NCI-H2196 (cell line): ENCODE measurements around the gene COPS7A.

Experiments
- DNase-seq: peaks from one replicate; lab custom pipeline; 2025; ENCODE audit not compliant: unreplicated experiment; lab: John Stamatoyannopoulos, UW

Gene COPS7A

GRCh38 chr12:6723607-6724408 is at the start of gene COPS7A:
Gene COPS7A (plus strand): TSS chr12:6724046. CDS start chr12:6724657, 611 bp downstream.
- peak; percentile 93 for DNase-seq

DNA sequence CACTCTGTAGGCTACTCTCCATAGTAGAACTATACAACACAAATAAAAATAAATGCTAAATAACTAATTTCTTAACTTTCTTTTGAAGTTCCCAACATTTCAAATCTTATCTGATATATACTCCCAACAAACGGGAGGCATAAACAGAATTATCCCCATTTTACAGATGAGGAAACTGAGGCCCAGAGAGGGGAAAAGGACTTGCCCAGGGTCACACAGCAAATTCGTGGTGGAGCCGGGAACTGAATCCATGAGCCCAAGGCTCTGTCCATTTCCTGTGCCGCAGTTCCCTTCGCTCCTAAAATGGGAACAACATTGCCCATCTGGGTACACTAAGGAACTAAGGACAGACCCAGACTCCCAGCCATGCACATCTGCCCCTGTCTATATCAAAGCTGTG is 46.9 kb upstream of the COPS7A start:
- no peak for DNase-seq

DNA sequence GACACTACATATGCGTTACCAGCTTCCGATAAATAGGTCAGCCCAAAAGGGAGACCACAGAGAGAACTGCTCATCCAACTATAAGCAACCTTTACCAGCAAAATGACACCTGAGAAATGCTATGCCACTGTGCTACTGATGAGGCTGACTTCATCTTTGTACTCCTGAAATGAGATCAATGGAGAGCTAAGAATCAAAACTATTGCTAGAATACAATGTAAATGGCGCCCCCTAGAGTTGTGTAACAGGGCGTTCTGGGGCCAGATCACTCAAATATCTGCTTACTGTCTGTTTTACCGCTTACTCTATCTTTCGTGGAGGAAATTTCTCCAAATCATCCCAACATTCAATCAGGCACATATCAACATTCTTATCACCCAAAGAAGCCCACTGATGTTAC is 39.2 kb upstream of the COPS7A start:
- peak; percentile 35 for DNase-seq

DNA sequence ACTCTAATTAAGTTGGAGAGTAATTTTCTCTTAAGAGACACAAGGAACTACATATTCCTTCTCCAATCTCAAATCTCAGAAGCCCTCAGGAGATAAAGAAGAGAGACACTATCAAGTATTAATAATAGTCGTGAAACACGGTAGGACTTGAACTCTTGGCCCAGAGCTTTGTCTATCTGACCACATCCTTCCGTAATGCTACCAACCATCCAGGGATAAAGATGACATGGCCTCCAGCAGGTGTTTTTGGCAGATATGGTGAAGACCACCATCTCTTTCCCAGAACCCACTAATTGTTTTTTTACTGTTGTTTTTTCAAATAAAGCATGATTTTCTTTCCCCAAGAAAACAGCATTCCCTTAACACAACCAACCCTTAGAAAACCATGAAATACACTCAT is 38.0 kb upstream of the COPS7A start:
- DNase-seq: no peak

- no peak for DNase-seq
These were observed 35.3 kb upstream of the COPS7A start for GRCh38 chr12:6688543-6688998.

GRCh38 chr12:6688999-6689882 is 34.6 kb upstream of the COPS7A start, which contains the start of gene ZNF384:
Gene ZNF384 (minus strand): TSS chr12:6689375. CDS start chr12:6679520, 9,855 bp downstream.
- DNase-seq: peak; percentile 89

- DNase-seq: no peak
These were observed 32.4 kb upstream of the COPS7A start for GRCh38 chr12:6691473-6691872.

GRCh38 chr12:6692888-6693287 is 31.0 kb upstream of the COPS7A start:
- DNase-seq: no peak

DNA sequence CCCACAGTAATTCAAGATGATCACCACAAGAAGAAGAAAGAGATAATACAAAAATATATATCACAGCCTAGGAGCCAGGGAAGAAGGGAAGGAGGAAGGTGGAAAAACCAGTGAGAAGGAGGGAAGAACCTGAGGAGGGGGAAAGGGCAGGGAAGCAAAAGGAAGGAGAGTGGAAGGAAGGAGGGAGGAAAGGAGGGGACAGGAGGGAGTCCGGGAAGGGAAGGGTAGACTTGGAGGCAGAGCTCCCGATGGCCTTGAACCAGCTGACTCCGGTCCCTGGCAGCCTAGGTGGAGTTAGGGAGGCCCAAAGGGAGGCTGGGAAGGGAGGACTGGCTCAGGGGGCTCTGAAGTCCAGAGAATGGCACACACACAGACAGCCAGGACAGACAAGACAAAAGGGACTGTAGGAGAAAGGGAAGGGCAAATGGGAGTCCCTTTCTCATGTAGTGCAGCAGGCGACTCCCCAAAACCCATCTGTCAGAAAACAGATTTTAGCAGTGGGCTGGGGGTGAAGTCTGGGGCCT is 30.0 kb upstream of the COPS7A start:
- no peak for DNase-seq

DNA sequence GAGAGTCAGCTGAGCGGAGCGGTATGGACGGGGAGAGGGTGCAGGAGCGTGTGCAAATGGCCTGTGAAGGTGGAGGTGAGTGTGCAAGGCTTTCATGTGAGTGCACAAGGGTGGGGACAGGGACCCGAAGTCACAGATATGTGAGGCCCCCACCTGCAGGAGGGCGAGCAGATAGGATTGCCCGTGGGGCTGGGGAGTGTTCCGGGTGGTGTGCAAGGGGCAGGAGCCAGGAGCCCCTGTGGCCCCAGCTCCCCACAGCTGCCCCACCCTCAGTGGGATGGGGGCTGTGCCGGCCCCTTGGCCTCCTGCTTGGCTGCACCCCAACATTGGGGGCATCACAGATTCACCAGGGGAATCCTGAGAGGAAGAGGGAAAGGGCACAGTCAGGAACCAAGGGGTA is 29.1 kb upstream of the COPS7A start:
- DNase-seq: no peak

- no peak for DNase-seq
These were observed 28.4 kb upstream of the COPS7A start for GRCh38 chr12:6695313-6696045.

DNA sequence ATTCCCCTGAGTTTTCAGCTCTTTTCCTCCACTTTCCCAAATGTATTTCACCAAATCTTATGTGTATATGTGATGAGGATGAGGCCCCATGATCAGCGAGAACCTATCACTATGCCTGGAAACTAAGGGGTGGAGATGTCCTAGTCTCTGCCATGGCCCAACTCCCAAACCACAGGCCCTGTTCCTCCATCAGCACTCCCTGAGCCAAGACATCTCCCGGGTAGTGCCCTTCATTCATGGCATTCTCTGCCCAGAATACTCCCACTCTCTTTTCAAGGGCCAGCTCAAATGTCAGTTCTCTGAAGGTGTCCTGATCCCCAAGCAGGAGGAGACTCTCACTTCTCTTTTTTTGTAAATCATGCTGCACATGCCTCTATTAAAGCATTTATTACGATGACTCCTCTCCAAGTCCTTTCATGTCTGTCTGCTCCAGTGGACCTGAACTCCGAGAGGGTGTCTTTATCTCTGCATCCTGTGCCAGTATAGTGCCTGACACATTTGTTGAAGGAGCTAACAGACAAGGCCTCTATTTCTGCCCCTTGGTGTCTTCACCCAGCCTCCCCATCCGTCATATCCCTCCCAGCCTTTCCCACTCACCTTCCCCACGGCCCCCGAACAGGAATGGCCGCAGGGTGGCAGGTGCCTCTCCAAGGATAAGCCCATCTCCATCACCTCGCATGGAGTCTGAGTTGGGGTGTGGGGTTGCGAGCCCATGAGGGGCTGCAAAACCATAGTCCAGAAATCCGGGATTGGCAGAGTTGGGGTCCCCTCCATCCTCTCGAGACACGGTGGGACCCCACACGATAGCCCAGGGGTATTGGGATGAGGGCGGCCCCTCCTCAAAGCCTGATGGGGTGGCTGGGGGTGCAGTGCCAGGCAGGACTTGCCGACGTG is 26.9 kb upstream of the COPS7A start:
- DNase-seq: no peak

GRCh38 chr12:6697584-6698351 is 26.1 kb upstream of the COPS7A start:
- peak; percentile 9 for DNase-seq

DNA sequence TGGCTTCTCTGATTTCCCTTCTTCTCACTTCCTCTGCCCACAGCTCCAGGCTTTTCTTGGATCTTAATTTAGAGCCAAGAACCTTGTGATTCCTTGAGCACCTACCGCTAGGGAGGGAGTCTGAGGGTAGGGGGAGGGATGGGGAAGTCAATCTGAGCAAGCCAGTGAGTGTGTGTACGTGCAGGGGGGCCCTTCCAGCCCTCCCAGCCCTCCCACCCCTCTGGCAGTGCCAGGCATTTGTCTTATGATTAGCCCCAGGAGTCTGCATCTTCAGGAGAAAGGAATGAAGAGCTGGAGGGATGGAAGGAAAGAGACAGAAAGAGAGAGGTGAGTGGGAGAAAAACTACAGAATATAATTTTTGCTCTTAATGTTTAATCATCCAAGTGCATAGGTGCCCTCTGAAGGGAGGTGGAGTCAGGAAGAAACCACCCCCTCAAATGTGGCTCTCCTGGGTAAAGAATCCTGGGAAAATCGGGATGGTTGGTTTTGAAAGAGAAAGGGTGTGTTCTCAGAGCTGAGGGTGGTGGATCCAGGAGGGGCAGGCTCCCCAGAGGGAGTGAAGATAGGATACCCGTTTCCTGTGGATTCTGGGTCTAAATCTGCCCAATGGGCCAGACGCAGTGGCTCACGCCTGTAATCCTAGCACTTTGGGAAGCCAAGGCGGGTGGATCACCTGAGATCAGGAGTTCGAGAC is 25.3 kb upstream of the COPS7A start:
- DNase-seq: no peak

DNA sequence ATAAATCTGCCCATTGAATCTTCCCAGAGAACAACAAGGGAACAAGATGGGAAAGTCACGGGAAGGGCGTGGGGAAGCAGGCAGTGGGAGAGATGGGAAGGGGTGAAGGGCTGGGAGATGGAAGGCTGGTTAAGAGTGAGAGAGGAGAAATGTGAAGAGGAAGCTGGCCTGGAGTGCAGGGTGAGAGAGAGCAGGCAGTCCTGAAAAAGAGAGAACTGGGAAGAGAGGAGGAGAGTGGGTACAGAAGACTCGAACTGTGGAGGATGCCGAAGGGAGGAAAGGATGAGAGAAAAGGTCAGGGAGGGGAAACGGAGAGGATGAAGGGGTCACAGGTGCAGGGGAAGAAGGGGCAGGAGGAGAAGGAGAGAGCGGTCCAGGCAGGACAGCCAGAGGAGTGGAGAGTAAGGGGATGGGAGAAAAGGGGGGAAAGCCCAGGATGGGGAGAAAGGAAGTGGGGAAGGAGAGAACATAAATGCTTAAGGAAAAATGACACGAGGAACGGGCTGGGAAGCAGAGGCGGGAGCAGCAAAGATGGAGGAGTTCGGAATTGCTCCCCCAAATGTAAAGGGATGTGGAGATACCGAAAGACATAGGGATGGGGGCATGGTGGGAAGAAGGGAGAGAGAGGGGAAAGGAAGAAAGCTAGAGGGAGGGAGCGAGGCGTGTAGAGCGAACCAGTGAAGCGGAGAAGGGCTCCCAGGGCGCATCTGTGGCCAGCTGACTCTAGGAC is 24.4 kb upstream of the COPS7A start:
- DNase-seq: no peak

GRCh38 chr12:6699989-6700645 is 23.7 kb upstream of the COPS7A start:
- no peak for DNase-seq

- no peak for DNase-seq
These were observed 23.2 kb upstream of the COPS7A start, which contains the start of gene PIANP for GRCh38 chr12:6700646-6701051. Gene PIANP (minus strand): TSS chr12:6700815. CDS start chr12:6698061, 2,754 bp downstream.
